Astrocyte (in vitro differentiated cells and primary cell): ENCODE data around the gene MORC1.

Experiments used
- EZH2 ChIP-seq: IDR thresholded peaks from 2 replicates; pipeline ENCODE4 v1.6.1; 2012; ENCODE audit warnings: mild to moderate bottlenecking, low read length, inconsistent platforms; ENCODE audit not compliant: insufficient read depth
- TF ChIP-seq, protein P1 (sequence below): IDR thresholded peaks from 2 replicates; pipeline ENCODE4 v1.5.1; 2011; ENCODE audit warnings: low read depth, mild to moderate bottlenecking, inconsistent platforms, low read length, moderate library complexity; ENCODE audit not compliant: insufficient read depth

DNA sequence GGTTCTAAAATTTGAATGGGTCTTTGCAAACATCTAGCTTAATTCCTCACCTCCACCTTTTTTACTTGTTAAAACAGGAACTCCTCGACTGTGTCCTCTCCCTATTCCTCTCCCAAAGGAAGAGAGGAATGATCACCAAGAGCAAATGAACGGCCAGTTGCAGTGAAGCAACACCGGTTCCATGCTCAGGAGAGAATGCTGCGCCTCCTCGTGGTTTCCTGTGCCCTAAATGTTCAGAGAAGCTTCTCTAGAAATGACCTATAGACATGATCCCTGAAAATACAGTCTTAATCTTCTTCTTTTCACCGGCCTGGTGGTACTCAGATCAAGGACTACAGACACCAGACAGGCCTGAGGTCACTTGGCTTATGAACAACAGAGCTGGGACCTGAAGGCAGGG is 99.1 kb downstream of the MORC1 start:
- TF ChIP-seq, protein P1, sequence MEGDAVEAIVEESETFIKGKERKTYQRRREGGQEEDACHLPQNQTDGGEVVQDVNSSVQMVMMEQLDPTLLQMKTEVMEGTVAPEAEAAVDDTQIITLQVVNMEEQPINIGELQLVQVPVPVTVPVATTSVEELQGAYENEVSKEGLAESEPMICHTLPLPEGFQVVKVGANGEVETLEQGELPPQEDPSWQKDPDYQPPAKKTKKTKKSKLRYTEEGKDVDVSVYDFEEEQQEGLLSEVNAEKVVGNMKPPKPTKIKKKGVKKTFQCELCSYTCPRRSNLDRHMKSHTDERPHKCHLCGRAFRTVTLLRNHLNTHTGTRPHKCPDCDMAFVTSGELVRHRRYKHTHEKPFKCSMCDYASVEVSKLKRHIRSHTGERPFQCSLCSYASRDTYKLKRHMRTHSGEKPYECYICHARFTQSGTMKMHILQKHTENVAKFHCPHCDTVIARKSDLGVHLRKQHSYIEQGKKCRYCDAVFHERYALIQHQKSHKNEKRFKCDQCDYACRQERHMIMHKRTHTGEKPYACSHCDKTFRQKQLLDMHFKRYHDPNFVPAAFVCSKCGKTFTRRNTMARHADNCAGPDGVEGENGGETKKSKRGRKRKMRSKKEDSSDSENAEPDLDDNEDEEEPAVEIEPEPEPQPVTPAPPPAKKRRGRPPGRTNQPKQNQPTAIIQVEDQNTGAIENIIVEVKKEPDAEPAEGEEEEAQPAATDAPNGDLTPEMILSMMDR: no peak
- no peak for TF ChIP-seq EZH2
